IMR-90 (cell line): ENCODE measurements around the gene CD8B2. TPM values are rescaled to one million over a fixed set of nuclear protein-coding genes. Genes with fewer than 3 reads are reported as not detected.
"Not testable (repeated sequence)": the region's sequence is repeated elsewhere in the genome, so short reads cannot be mapped to it uniquely, and the experiment has no call there.

ENCODE experiments used
- ATAC-seq: fragments of 200-7000 bp; cut with Tn5 transposase; 2 replicates; pipeline ENCODE4 v1.9.1; 2020; ENCODE audit warnings: low read depth, mild to moderate bottlenecking, moderate library complexity
- BruUV-seq: library from RNA; stranded (reverse); fragments of 400-500 nt; replicated peaks from 2 replicates; lab custom pipeline; 2021; lab: Mats Ljungman, UMichigan
- CTCF ChIA-PET: fragments of 300-600 bp; formaldehyde crosslinking; extraction: SDS; loops from one replicate; lab custom pipeline; 2021; ENCODE audit warnings: antibody characterized with exemption; lab: Yijun Ruan, JAX
- POLR2A ChIA-PET: fragments of 300-600 bp; sonication (Branson Sonifier 250); formaldehyde crosslinking; loops from one replicate; lab custom pipeline; 2022; ENCODE audit warnings: antibody characterized with exemption; ENCODE audit not compliant: unreplicated experiment; lab: Charles Lee
- DNase-seq: peaks from one replicate; pipeline ENCODE4 v3.0.0; 2013
- H2AFZ ChIP-seq: replicated peaks from 2 replicates; pipeline ENCODE3; 2013; ENCODE audit warnings: low read length, mild to moderate bottlenecking; ENCODE audit not compliant: poor library complexity
- H2AK5ac ChIP-seq: 2 replicates; pipeline ENCODE4 v1.6.1; 2013; ENCODE audit warnings: low read depth, low read length, inconsistent platforms
- H2AK9ac ChIP-seq: replicated peaks from 2 replicates; pipeline ENCODE3; 2013; ENCODE audit warnings: mild to moderate bottlenecking, low read depth, low read length, moderate library complexity; ENCODE audit not compliant: poor library complexity
- H2BK120ac ChIP-seq: 2 replicates; pipeline ENCODE4 v1.6.1; 2013; ENCODE audit warnings: low read depth, low read length, inconsistent platforms
- H2BK15ac ChIP-seq: 3 replicates; pipeline ENCODE4 v1.6.1; 2013; ENCODE audit warnings: low read depth, low read length, inconsistent platforms
- H2BK20ac ChIP-seq: 2 replicates; pipeline ENCODE4 v1.6.1; 2013; ENCODE audit warnings: low read depth, mild to moderate bottlenecking, inconsistent platforms, low read length, moderate library complexity
- H2BK5ac ChIP-seq: 2 replicates; pipeline ENCODE4 v1.6.1; 2013; ENCODE audit warnings: mild to moderate bottlenecking, low read depth, low read length, inconsistent platforms; ENCODE audit not compliant: poor library complexity, severe bottlenecking
- H3K14ac ChIP-seq: replicated peaks from 2 replicates; pipeline ENCODE4 v1.6.1; 2013; ENCODE audit warnings: low read depth, low read length, inconsistent platforms
- H3K18ac ChIP-seq: 2 replicates; pipeline ENCODE4 v1.6.1; 2013; ENCODE audit warnings: low read depth, low read length, control low read depth
- H3K23ac ChIP-seq: 2 replicates; pipeline ENCODE4 v1.6.1; 2013; ENCODE audit warnings: low read depth, low read length, inconsistent platforms
- H3K27ac ChIP-seq: 2 replicates; pipeline ENCODE4 v1.5.1; 2013; ENCODE audit warnings: mild to moderate bottlenecking, control low read depth, low read length; ENCODE audit not compliant: insufficient read depth
- H3K27me3 ChIP-seq: 2 replicates; pipeline ENCODE4 v1.6.1; 2013; ENCODE audit warnings: low read length; ENCODE audit not compliant: control insufficient read depth, insufficient read depth
- H3K36me3 ChIP-seq: 2 replicates; pipeline ENCODE4 v1.6.1; 2013; ENCODE audit warnings: low read length, mixed read lengths; ENCODE audit not compliant: control insufficient read depth, insufficient read depth
- H3K4ac ChIP-seq: 2 replicates; pipeline ENCODE4 v1.6.1; 2013; ENCODE audit warnings: low read depth, low read length, inconsistent platforms
- H3K4me1 ChIP-seq: 2 replicates; pipeline ENCODE4 v1.6.1; 2013; ENCODE audit warnings: low read length, mixed read lengths; ENCODE audit not compliant: control insufficient read depth, insufficient read depth
- H3K4me2 ChIP-seq: 2 replicates; pipeline ENCODE4 v1.6.1; 2013; ENCODE audit warnings: low read depth, mild to moderate bottlenecking, control low read depth, low read length, moderate library complexity
- H3K4me3 ChIP-seq: 2 replicates; pipeline ENCODE4 v1.5.1; 2013; ENCODE audit warnings: low read depth, mild to moderate bottlenecking, control low read depth, low read length, moderate library complexity; ENCODE audit not compliant: insufficient read depth
- H3K56ac ChIP-seq: 2 replicates; pipeline ENCODE4 v1.6.1; 2013; ENCODE audit warnings: low read length, inconsistent platforms; ENCODE audit not compliant: insufficient read depth; ENCODE audit errors: extremely low read depth
- H3K79me1 ChIP-seq, 2 experiments: 2 replicates each; pipeline ENCODE4 v1.6.1; 2013; ENCODE audit warnings: low read length in 2 of 2, inconsistent platforms in 1 of 2, low read depth in 1 of 2
- H3K9ac ChIP-seq: 2 replicates; pipeline ENCODE4 v1.6.1; 2013; ENCODE audit warnings: low read depth, low read length, control low read depth
- H3K9me1 ChIP-seq: 2 replicates; pipeline ENCODE4 v1.6.1; 2013; ENCODE audit warnings: low read length, inconsistent platforms; ENCODE audit not compliant: insufficient read depth
- H3K9me3 ChIP-seq: 2 replicates; pipeline ENCODE4 v1.6.1; 2013; ENCODE audit warnings: low read length; ENCODE audit not compliant: control insufficient read depth, insufficient read depth
- H4K20me1 ChIP-seq: 2 replicates; pipeline ENCODE4 v1.6.1; 2013; ENCODE audit warnings: low read length, inconsistent platforms; ENCODE audit not compliant: insufficient read depth
- H4K5ac ChIP-seq: 2 replicates; pipeline ENCODE4 v1.6.1; 2013; ENCODE audit warnings: mild to moderate bottlenecking, low read depth, low read length, control low read depth
- H4K8ac ChIP-seq, 2 experiments: 2 replicates each; pipeline ENCODE4 v1.6.1; 2013; ENCODE audit warnings: low read depth in 2 of 2, low read length in 2 of 2, control low read depth in 1 of 2, inconsistent platforms in 1 of 2
- H4K91ac ChIP-seq: 2 replicates; pipeline ENCODE4 v1.6.1; 2013; ENCODE audit warnings: low read depth, low read length, inconsistent platforms; ENCODE audit not compliant: insufficient read depth
- BHLHE40 ChIP-seq: fragments of 150-350 bp; IDR thresholded peaks from 2 replicates; pipeline ENCODE4 v1.6.1; 2016; ENCODE audit warnings: mild to moderate bottlenecking, low read depth, low read length
- CEBPB ChIP-seq: IDR thresholded peaks from 2 replicates; pipeline ENCODE4 v1.6.1; 2012; ENCODE audit warnings: low read depth, low read length, improper control_type of control experiment
- FOS ChIP-seq: fragments of 150-350 bp; IDR thresholded peaks from 2 replicates; pipeline ENCODE4 v1.6.1; 2016; ENCODE audit warnings: low read depth, low read length
- MXI1 ChIP-seq: IDR thresholded peaks from 2 replicates; pipeline ENCODE4 v1.6.1; 2012; ENCODE audit warnings: low read depth, mild to moderate bottlenecking, low read length, moderate library complexity, borderline replicate concordance
- NFE2L2 ChIP-seq: fragments of 150-350 bp; IDR thresholded peaks from 2 replicates; pipeline ENCODE4 v1.6.1; 2016; ENCODE audit warnings: low read depth, mild to moderate bottlenecking, low read length
- RFX5 ChIP-seq: IDR thresholded peaks from 2 replicates; pipeline ENCODE4 v1.8.0; 2012; ENCODE audit warnings: low read depth, mild to moderate bottlenecking, low read length, moderate library complexity
- SMC3 ChIP-seq: fragments of 150-350 bp; IDR thresholded peaks from 2 replicates; pipeline ENCODE4 v1.6.1; 2016; ENCODE audit warnings: low read depth, mild to moderate bottlenecking, antibody characterized with exemption, low read length, moderate library complexity
- WGBS, 2 experiments: methylation state at CpG; one replicate each; pipeline versions ENCODE4 v1.1.5 to v1.1.7; 2013; ENCODE audit warnings: missing lambda C conversion rate in 2 of 2; ENCODE audit not compliant: insufficient read length in 1 of 2; ENCODE audit errors: extremely low coverage in 2 of 2; 5-methylcytosine and 5-hydroxymethylcytosine counted together
- dilution Hi-C: fragments of 300-500 bp; cut with HindIII; formaldehyde crosslinking; loops from one replicate; pipeline ENCODE4 v1.14.3; 2018; ENCODE audit warnings: low sequenced_read_pairs; ENCODE audit not compliant: unreplicated experiment
- in situ Hi-C: fragments of 300-500 bp; cut with MboI; formaldehyde crosslinking; loops from 3 replicates; pipeline ENCODE4 v1.14.3; 2019; ENCODE audit warnings: low sequenced_read_pairs, inconsistent platforms, mixed read lengths
- intact Hi-C: fragments of 100-400 bp; cut with micrococcal nuclease; formaldehyde crosslinking; loops from 2 replicates; pipeline ENCODE4 v1.10.0; 2022
- polyA plus RNA-seq, 3 experiments: library from polyadenylated mRNA; depleted of rRNA; stranded (reverse); fragments of >200 nt; gene quantifications; 2 replicates each; pipeline ENCODE4 v1.2.3, GENCODE V29; 2012; ENCODE audit warnings: low replicate concordance in 1 of 3
- total RNA-seq: library from RNA; depleted of rRNA; stranded (reverse); fragments of >200 nt; gene quantifications from 2 replicates; pipeline ENCODE4 v1.2.3, GENCODE V29; 2012
- TF ChIP-seq, protein P1 (sequence below): fragments of 150-350 bp; IDR thresholded peaks from 2 replicates; pipeline ENCODE4 v1.6.1; 2017; ENCODE audit warnings: mild to moderate bottlenecking, antibody characterized with exemption, low read length, low read depth

Gene CD8B2
- total and polyA plus RNA-seq, 2 of the 4 experiments (the other 2 are of a cell fraction): not detected

DNA sequence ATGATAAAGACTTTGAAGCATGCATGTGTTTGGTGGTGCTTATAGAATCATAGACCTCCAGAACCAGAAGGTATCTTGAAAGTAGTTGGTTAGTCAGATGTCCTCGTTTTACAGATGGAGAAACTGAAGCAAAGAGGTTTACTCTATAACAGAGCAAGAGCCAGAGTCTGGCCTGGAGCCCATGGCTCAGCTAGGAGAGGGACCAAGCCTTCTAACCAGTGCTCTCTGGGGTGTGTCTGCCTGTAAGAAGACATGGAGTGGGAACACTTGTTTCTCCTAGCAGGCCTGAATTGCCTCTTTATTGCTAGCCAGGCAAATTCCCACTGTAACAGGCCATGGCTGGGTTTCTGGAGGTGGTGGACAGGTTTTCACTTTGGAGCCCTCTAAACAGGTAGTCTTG lies 67.9 kb downstream of the CD8B2 start:
- TF ChIP-seq MXI1: no peak
- no peak for TF ChIP-seq NFE2L2
- no peak for TF ChIP-seq CEBPB
- TF ChIP-seq RFX5: no peak
- TF ChIP-seq BHLHE40: no peak
- TF ChIP-seq, protein P1, sequence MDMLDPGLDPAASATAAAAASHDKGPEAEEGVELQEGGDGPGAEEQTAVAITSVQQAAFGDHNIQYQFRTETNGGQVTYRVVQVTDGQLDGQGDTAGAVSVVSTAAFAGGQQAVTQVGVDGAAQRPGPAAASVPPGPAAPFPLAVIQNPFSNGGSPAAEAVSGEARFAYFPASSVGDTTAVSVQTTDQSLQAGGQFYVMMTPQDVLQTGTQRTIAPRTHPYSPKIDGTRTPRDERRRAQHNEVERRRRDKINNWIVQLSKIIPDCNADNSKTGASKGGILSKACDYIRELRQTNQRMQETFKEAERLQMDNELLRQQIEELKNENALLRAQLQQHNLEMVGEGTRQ: no peak
- no peak for TF ChIP-seq SMC3
- TF ChIP-seq FOS: no peak
- Histone ChIP-seq H4K5ac (no peak overlapping the region), H2AK9ac (no peak overlapping the region), H2AFZ (no peak overlapping the region), H4K8ac (no peak overlapping the region), H3K18ac (no peak overlapping the region), H3K27me3 (no peaks in the 10 kb centered on the region), H3K4ac (no peak overlapping the region), H3K14ac (no peak overlapping the region), H3K9me3 (no peaks in the 10 kb centered on the region), H3K9me1 (no peaks in the 10 kb centered on the region), H4K20me1 (no peaks in the 10 kb centered on the region), H3K79me1 (no peaks in the 10 kb centered on the region), H2BK120ac (no peak overlapping the region), H3K4me3 (no peak overlapping the region), H3K4me2 (no peak overlapping the region), H2BK15ac (no peak overlapping the region), H3K4me1 (no peaks in the 10 kb centered on the region), H2BK5ac (no peak overlapping the region), H4K91ac (no peak overlapping the region), H3K23ac (no peak overlapping the region), H3K36me3 (no peaks in the 10 kb centered on the region), H2AK5ac (no peak overlapping the region), H3K56ac (no peak overlapping the region), H3K27ac (no peak overlapping the region), H2BK20ac (no peak overlapping the region), H3K9ac (no peak overlapping the region)
- no CpG with 5 or more reads among the region's 1 CpG for WGBS, 2 experiments
- intact Hi-C loops (no loop called here), in situ Hi-C loops (no loop called here), dilution Hi-C loops (no loop called here)
- ATAC-seq: no peak
- DNase-seq: no peak
- CTCF ChIA-PET: no interaction called here
- POLR2A ChIA-PET: no interaction called here
- BruUV-seq: no TSS peak

GRCh38 chr2:106559786-106560185 lies 72.6 kb downstream of the CD8B2 start:
- H3K9me1 ChIP-seq, H2BK5ac ChIP-seq, H3K23ac ChIP-seq, H3K4me3 ChIP-seq, CTCF ChIA-PET, H4K8ac ChIP-seq, dilution Hi-C loops, H2BK20ac ChIP-seq, H3K14ac ChIP-seq, H4K5ac ChIP-seq, H4K20me1 ChIP-seq, H3K36me3 ChIP-seq, in situ Hi-C loops, H3K9me3 ChIP-seq, H2BK15ac ChIP-seq, H3K79me1 ChIP-seq, H3K56ac ChIP-seq, POLR2A ChIA-PET, H3K4me1 ChIP-seq, H2AK5ac ChIP-seq, ATAC-seq, H3K27ac ChIP-seq, H3K4me2 ChIP-seq, H2AFZ ChIP-seq, H2BK120ac ChIP-seq, intact Hi-C loops, DNase-seq, H3K4ac ChIP-seq, H3K9ac ChIP-seq, H4K91ac ChIP-seq, H3K18ac ChIP-seq, BruUV-seq, H2AK9ac ChIP-seq, H3K27me3 ChIP-seq: not testable (repeated sequence)
- 80% methylated on average over 2 of the region's 3 CpGs; no CpG with 5 or more reads in 1 of the 2 experiments for WGBS, 2 experiments
